Measurements from ENCODE around the gene L3MBTL1. TPM values are rescaled to one million over a fixed set of nuclear protein-coding genes. Genes with fewer than 3 reads are reported as not detected.

The L3MBTL1 gene
- polyA plus RNA-seq, 3 donors, result 0.31 to 9.0 (median 0.36) TPM

DNA sequence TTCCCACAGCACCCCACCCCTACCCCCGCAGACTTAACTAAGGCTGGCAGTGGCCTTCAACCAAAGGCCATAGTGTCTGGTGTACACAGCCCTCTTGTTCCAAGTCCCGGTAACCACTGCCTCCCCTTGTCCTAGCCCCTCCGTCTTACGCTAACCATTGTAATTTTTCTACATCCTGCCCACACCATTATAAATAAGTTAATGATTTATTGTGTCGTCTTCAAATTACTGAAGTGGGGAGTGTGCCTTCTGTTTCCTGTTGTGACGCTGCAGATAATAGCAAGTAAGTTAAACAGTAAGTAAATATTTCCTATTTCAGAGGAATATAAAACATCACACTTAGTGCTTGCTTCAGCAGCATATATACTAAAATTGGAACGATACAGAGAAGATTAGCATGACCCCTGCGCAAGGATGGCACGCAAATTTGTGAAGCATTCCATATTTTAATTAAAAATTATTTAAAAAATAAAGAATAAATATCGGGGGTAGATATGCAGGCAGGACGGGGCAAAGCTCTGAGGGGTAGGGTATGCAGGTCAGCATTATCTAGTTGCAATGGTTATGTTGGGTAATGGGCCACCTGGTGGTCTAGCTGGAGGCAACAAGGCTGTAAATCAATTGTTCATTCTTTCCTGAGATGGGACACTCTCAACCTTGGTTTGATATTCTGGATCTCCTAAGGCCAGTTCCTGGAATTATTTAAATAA is 34.7 kb upstream of the L3MBTL1 start:
- Mint-ChIP-seq H3K36me3 (peaks cover 12 to 27% of the 10 kb centered on the region in 2 donors), H3K27me3 (ENCODE audit: low read depth in 3 of 3) (peaks cover 2 to 6% (median 2%) of the 10 kb centered on the region in 3 donors), H3K9me3 (no peaks in the 10 kb centered on the region), H3K27ac (no peak overlapping the region), H3K4me3 (no peak overlapping the region), H3K4me1 (peaks cover 15% of the 10 kb centered on the region)
- TF ChIP-seq, protein P1, sequence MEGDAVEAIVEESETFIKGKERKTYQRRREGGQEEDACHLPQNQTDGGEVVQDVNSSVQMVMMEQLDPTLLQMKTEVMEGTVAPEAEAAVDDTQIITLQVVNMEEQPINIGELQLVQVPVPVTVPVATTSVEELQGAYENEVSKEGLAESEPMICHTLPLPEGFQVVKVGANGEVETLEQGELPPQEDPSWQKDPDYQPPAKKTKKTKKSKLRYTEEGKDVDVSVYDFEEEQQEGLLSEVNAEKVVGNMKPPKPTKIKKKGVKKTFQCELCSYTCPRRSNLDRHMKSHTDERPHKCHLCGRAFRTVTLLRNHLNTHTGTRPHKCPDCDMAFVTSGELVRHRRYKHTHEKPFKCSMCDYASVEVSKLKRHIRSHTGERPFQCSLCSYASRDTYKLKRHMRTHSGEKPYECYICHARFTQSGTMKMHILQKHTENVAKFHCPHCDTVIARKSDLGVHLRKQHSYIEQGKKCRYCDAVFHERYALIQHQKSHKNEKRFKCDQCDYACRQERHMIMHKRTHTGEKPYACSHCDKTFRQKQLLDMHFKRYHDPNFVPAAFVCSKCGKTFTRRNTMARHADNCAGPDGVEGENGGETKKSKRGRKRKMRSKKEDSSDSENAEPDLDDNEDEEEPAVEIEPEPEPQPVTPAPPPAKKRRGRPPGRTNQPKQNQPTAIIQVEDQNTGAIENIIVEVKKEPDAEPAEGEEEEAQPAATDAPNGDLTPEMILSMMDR (IDR thresholded peaks at IDR 0.05), result no peak
- H3K4me2 ChIP-seq (replicated peaks; ENCODE audit: extremely low read depth, low read length, poor library complexity, severe bottlenecking), result no peak overlapping the region
- no peak overlapping the region for H2AFZ ChIP-seq (ENCODE audit: insufficient read depth, low read depth, low read length, poor library complexity, severe bottlenecking)
- no peak for DNase-seq
- no peaks in the 10 kb centered on the region for H3K27me3 ChIP-seq (ENCODE audit: control insufficient read depth in 2 of 2, insufficient read depth in 2 of 2, low read length in 2 of 2)
- peaks cover 46% of the 10 kb centered on the region for H4K20me1 ChIP-seq (ENCODE audit: insufficient read depth, low read length)
- intact Hi-C loops (cut with micrococcal nuclease), result no loop called here
- no peak overlapping the region for H3K27ac ChIP-seq (ENCODE audit: low read depth in 1 of 2, low read length in 2 of 2)
- H3K9me3 ChIP-seq (replicated peaks in 1 of 2; ENCODE audit: control insufficient read depth in 1 of 2, insufficient read depth in 1 of 2, low read length in 2 of 2), result no peaks in the 10 kb centered on the region
- no peaks in the 10 kb centered on the region for H3K4me1 ChIP-seq (ENCODE audit: control insufficient read depth in 1 of 2, insufficient read depth in 2 of 2, low read length in 2 of 2)
- no peaks in the 10 kb centered on the region for H3K79me2 ChIP-seq (ENCODE audit: insufficient read depth, low read length)
- H3K4me3 ChIP-seq (replicated peaks in 1 of 3; ENCODE audit: low read depth in 2 of 3, low read length in 3 of 3), result no peak overlapping the region
- WGBS (ENCODE audit: insufficient coverage), result 78% methylated on average over 1 of the region's 11 CpGs
- peaks cover 2 to 16% of the 10 kb centered on the region in 2 donors for H3K36me3 ChIP-seq (replicated peaks in 1 of 2; ENCODE audit: control insufficient read depth in 1 of 2, insufficient read depth in 2 of 2, low read length in 2 of 2)
- H3K9ac ChIP-seq (ENCODE audit: insufficient read depth, low read length, poor library complexity, severe bottlenecking), result no peak overlapping the region

DNA sequence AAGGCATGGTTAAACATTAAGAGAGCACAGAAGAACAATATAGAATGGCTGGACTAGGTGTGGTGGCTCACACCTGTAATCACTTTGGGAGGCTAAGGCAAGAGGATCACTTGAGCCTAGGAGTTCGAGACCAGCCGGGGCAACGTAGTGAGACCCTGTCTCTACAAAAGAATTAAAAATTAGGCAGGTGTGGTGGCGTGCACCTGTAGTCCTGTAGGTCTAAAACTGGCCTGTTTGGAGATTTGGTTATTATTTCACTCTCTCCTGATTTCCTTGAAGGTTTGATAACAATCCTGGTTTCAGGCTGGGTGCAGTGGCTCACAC is 34.2 kb upstream of the L3MBTL1 start:
- Mint-ChIP-seq H3K27ac (no peak overlapping the region), H3K27me3 (ENCODE audit: low read depth in 3 of 3) (peaks cover 2 to 6% (median 5%) of the 10 kb centered on the region in 3 donors), H3K4me1 (peaks cover 15% of the 10 kb centered on the region), H3K9me3 (no peaks in the 10 kb centered on the region), H3K36me3 (peaks cover 12 to 23% of the 10 kb centered on the region in 2 donors), H3K4me3 (no peak overlapping the region)
- H3K9me3 ChIP-seq (replicated peaks in 1 of 2; ENCODE audit: control insufficient read depth in 1 of 2, insufficient read depth in 1 of 2, low read length in 2 of 2), result no peaks in the 10 kb centered on the region
- DNase-seq, result no peak
- H3K79me2 ChIP-seq (ENCODE audit: insufficient read depth, low read length), result no peaks in the 10 kb centered on the region
- H3K36me3 ChIP-seq (replicated peaks in 1 of 2; ENCODE audit: control insufficient read depth in 1 of 2, insufficient read depth in 2 of 2, low read length in 2 of 2), result peaks cover 2 to 11% of the 10 kb centered on the region in 2 donors
- intact Hi-C loops (cut with micrococcal nuclease), result no loop called here
- 96% methylated on average over 4 of the region's 4 CpGs for WGBS (ENCODE audit: insufficient coverage)
- H3K4me2 ChIP-seq (replicated peaks; ENCODE audit: extremely low read depth, low read length, poor library complexity, severe bottlenecking), result no peak overlapping the region
- H3K9ac ChIP-seq (ENCODE audit: insufficient read depth, low read length, poor library complexity, severe bottlenecking), result no peak overlapping the region
- H3K27ac ChIP-seq (ENCODE audit: low read depth in 1 of 2, low read length in 2 of 2), result no peak overlapping the region
- H4K20me1 ChIP-seq (ENCODE audit: insufficient read depth, low read length), result peaks cover 41% of the 10 kb centered on the region
- no peaks in the 10 kb centered on the region for H3K4me1 ChIP-seq (ENCODE audit: control insufficient read depth in 1 of 2, insufficient read depth in 2 of 2, low read length in 2 of 2)
- no peak overlapping the region for H2AFZ ChIP-seq (ENCODE audit: insufficient read depth, low read depth, low read length, poor library complexity, severe bottlenecking)
- no peak overlapping the region for H3K4me3 ChIP-seq (replicated peaks in 1 of 3; ENCODE audit: low read depth in 2 of 3, low read length in 3 of 3)
- TF ChIP-seq, protein P1 (IDR thresholded peaks at IDR 0.05), result no peak
- H3K27me3 ChIP-seq (ENCODE audit: control insufficient read depth in 2 of 2, insufficient read depth in 2 of 2, low read length in 2 of 2), result no peaks in the 10 kb centered on the region
